T47D (cell line): ENCODE measurements around the gene USP28.
"Not testable (repeated sequence)": the region's sequence is repeated elsewhere in the genome, so short reads cannot be mapped to it uniquely, and the experiment has no call there.

Experiments used
- DNase-seq, 2 experiments: peaks; one replicate each; pipeline versions ENCODE4 v3.0.0 to v3.0.0-alpha.2; 2011 to 2012; ENCODE audit warnings: low read depth in 1 of 2, low spot score in 1 of 2
- JUND ChIP-seq: IDR thresholded peaks from 2 replicates; pipeline ENCODE4 v1.6.1; 2012; ENCODE audit warnings: low read depth
- in situ Hi-C: cut with HindIII; loops from 2 replicates; pipeline ENCODE4 v1.10.0; 2016; ENCODE audit warnings: low sequenced_read_pairs, low pct_unique_long_range_greater_than_20kb

Gene USP28

DNA sequence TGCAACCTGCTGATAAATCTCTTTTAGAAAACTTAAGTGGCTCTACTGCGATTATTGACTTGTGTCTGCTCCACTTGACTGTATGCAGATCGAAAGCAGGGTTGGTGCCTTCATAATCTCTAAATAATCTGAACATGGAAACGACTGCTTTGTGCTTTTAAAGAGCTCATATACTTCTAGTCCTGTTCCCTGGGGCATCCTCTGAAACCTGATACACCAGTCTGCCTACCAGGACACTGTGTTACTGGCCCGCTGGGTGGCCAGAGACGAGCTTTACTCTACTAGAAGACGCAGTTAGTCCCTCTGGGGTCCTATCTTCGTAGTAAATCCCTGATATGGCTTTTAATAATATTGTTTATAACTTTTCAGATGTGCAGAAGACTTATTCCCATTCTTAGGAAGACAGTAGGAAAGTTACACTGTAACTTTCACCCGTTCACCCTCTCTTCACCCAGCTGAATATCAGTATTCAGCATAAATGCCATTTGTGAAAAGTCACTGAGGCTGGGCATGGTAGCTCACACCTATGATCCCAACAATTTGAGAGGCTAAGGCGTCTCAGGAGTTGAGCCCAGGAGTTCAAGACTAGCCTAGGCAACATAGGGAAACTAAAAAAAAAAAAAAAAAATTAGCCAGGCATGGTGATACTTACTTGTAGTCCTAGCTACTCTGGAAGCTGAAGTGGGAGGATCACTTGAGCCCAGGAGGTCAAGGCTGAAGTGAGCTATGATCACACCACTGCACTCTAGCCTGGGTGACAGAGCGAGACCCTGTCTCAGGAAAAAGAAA is 20.2 kb upstream of the USP28 start:
- DNase-seq, result peak; percentile 55 to 88
- in situ Hi-C loops, result no loop called here
- TF ChIP-seq JUND, result no peak

DNA sequence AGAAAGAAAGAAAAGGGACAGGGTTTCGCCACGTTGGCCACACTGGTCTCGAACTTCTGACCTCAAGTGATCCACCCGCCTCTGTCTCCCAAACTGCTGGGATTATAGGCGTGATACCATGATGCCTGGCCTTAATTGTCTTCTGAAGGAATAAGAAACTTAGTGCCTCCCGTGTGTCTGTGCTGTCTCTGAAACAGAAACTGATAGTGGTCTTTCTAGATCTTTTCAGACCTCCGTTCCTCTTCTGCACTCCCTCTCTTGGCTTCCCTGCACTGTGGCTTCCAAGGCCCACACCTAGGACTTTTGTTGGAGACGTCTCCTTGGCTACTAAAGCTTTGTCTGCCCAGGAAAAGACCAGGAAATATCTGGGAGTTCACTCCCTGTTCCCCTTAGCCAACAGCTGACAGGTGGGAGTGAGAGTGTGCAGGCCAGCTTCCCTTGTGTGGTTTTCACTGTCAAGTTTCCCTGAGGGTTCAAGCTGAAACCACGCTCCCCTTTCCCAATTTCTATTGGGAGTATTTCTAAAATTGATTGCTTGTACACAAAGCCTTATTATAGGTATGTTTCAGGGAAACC is 19.1 kb upstream of the USP28 start:
- no peak for TF ChIP-seq JUND
- in situ Hi-C loops, result no loop called here
- DNase-seq, result no peak

- TF ChIP-seq JUND, result no peak
- in situ Hi-C loops, result no loop called here
- no peak for DNase-seq
Observed at GRCh38 chr11:113888848-113889247, 13.5 kb upstream of the USP28 start.

GRCh38 chr11:113885897-113886296 is 10.5 kb upstream of the USP28 start:
- DNase-seq, result peak in 1 of 2 experiments; percentile 26
- in situ Hi-C loops, result no loop called here
- no peak for TF ChIP-seq JUND

DNA sequence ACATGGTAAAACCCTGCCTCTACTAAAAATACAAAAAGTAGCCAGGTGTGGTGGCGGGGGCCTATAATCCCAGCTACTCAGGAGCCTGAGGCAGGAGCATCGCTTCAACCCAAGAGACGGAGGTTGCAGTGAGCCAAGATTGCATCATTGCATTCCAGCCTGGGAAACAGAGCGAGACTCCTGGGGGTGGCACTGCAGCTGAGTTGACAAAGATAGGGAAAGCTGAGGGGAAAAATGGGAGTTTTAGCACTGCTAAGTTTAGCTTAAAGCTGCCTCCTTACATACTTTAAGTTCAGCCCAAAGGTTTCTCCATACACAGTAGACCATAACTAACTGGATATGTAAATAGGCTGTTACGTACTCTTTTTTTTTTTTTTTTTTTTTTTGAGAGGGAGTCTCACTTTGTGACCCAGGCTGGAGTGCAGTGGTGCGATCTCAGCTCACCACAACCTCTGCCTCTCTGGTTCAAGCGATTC is 9.0 kb upstream of the USP28 start:
- no peak for TF ChIP-seq JUND
- DNase-seq, result peak in 1 of 2 experiments; percentile 20
- in situ Hi-C loops, result no loop called here

DNA sequence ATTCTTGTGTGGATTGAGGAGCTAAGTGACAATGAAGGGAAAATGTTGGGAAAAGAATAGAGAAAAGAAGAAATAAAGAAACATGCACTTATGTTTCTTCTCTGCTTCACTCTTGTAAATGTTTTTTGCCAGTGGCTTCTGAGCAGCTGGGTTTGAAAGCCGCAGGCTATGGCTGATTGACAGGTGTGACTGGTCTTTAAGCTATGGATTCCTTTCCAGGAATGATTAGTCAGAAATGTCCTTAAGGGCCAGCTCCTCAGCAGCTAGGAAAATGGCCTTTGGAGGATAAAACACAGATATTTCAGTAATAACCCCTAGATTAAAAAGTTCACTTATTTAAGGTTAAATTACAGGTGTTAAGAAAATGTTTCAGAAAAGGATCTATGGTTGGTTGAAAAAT is 6.5 kb upstream of the USP28 start:
- DNase-seq, result peak in 1 of 2 experiments; percentile 36
- in situ Hi-C loops, result no loop called here
- no peak for TF ChIP-seq JUND

GRCh38 chr11:113880971-113881370 is 5.6 kb upstream of the USP28 start:
- no peak for DNase-seq
- no peak for TF ChIP-seq JUND
- in situ Hi-C loops, result no loop called here

GRCh38 chr11:113879446-113879845 is 4.1 kb upstream of the USP28 start:
- in situ Hi-C loops, DNase-seq: not testable (repeated sequence)

DNA sequence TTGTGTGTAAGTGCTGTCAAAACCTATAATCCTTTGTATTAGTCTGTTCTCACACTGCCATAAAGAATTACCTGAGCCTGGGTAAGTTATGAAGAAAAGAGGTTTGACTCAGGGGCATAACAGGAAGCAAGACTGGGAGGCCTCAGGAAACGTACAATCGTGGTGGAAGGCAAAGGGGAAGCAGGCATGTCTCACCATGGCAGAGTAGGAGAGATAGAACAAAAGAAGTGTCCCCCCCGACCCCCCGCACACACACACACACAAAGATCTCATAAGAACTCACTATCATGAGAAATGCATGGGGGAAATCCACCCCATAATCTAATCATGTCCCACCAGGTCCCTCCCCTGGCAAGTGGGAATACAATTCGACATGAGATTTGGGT is 2.3 kb upstream of the USP28 start:
- in situ Hi-C loops, result no loop called here
- DNase-seq, result no peak
- no peak for TF ChIP-seq JUND

- in situ Hi-C loops, result no loop called here
- TF ChIP-seq JUND, result no peak
- no peak for DNase-seq
Observed at GRCh38 chr11:113876798-113877669, 1.7 kb upstream of the USP28 start.

DNA sequence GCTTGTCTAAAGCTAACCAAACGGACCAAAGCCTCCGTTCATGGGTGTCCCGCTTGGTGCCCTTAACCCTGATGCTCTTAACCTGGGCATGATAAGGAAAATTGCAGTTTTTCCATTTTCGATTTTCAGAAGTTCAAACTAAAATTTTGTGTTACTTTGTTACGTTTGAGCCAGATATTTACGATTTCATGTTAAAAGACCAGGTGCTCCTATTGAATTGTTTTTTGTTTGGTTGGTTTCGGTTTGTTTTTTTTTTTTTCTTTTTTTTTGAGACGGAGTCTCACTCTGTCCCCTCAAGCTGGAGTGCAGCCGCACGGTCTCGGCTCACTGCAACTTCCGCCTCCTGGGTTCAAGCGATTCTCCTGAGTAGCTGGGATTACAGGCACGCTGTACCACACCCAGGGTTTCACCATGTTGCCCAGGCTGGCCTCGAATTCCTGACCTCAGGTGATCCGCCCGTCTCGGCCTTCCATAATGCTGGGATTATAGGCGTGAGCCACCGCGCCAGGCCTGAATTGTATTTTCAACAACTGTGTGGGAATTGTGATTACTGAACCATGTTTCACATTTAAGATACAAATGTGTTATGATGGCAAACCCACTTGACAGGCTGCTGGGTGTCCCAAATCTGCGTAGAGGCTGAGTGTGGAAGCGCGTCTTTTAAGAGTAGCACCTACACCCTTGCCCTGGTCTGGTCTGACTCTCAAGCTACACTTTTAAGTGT is 864 bp upstream of the USP28 start:
- no peak for DNase-seq
- in situ Hi-C loops, result no loop called here
- no peak for TF ChIP-seq JUND

DNA sequence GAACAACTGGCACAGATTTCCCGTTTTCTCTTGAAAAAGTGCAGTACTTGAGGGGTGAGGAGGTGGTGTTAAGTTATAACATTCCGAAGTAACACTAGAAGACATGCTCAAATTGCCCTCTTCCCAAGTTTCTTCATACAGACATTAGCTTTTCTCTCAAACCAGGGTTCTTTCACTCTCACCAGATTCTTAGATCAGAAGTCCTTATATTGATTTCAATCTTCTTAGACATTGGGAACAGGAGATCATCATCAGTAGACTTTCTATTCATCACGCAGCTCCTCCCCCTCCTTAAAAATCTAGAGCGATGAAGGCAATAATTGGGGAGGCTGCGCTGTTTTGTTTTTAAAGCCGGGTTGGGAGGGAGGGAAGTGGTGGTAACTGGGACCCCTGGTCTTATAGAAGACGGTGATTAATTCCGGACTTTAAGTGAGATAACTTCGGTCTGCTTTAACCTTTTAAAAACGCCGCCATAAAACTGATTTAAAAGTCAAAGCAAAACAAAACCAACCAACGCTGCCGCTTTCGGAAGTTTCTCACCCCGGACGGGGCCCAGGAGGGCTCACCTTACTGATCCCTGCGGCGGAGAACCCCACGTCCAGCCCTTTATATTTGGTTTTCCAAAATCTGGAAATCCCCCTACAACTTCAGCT is 665 bp downstream of the USP28 start:
- DNase-seq, result peak; percentile 15 to 27
- no peak for TF ChIP-seq JUND
- in situ Hi-C loops, result no loop called here
